SK-N-MC (cell line): ENCODE results near the gene ADCY3.

Source experiments
- EZH2 ChIP-seq: fragments of 200-600 bp; sonication (generic); IDR thresholded peaks from one replicate; pipeline ENCODE4 v1.6.1; 2017; ENCODE audit warnings: antibody characterized with exemption
- FOXP2 ChIP-seq: optimal IDR thresholded peaks from 2 replicates; pipeline ENCODE3; 2011; ENCODE audit warnings: mild to moderate bottlenecking, moderate library complexity; ENCODE audit not compliant: insufficient read depth; ENCODE audit errors: extremely low read length, control extremely low read depth
- POLR2AphosphoS5 ChIP-seq: IDR thresholded peaks from 2 replicates; pipeline ENCODE4 v1.6.1; 2012; ENCODE audit warnings: mild to moderate bottlenecking, low read depth, low read length, borderline replicate concordance

- TF ChIP-seq POLR2AphosphoS5 (no peak), EZH2 (no peak), FOXP2 (no peak)
Observed at GRCh38 chr2:24783641-24784040, 136.4 kb downstream of the ADCY3 start.
